ENCODE measurements around the gene SNAPC3. TPM values are rescaled to one million over a fixed set of nuclear protein-coding genes. Genes with fewer than 3 reads are reported as not detected.
A peak's percentile ranks its signal among the peaks of the same experiment; 100 is the strongest.

Gene SNAPC3
- total and polyA plus RNA-seq, 2 donors (not counting 3 experiments of a cell fraction or from before 2014, with no cell fraction given) = 15.2 to 32.6 TPM

DNA sequence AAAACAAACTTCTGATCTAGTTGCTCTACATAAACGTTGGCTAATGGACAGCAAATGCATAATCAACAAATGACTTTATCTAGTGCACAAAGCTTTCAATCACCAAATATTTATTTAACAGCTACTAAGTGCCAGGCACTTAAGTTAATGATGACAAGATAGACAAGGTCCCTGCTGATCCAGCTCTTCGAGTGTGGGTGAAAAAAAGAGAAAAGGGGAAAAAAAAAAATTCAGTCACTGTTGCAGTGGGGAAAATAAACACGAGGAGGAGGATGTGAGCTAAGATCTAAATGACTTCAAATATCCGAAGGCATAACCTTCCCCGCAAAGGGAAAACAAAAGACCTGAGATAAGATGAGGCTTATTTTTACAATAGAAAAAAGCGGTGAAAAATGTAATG lies 78.5 kb downstream of the SNAPC3 start:
- Histone ChIP-seq H3K4me1 (ENCODE audit: control insufficient read depth, extremely low read depth, insufficient read depth, low read length) (peaks cover 7% of the 10 kb centered on the region), H3K36me3 (ENCODE audit: control insufficient read depth in 2 of 2, extremely low read depth in 1 of 2, insufficient read depth in 2 of 2, low read length in 2 of 2) (peaks cover 2 to 8% of the 10 kb centered on the region in 2 experiments), H3K79me2 (ENCODE audit: control insufficient read depth, insufficient read depth, low read length) (peaks cover 30% of the 10 kb centered on the region), H3K9me3 (replicated peaks; ENCODE audit: control insufficient read depth, insufficient read depth, low read length) (no peaks in the 10 kb centered on the region), H3K27me3 (ENCODE audit: control insufficient read depth in 2 of 2, insufficient read depth in 2 of 2, low read length in 2 of 2) (no peaks in the 10 kb centered on the region), H3K9ac (replicated peaks; ENCODE audit: extremely low read depth, insufficient read depth, low read length) (no peak overlapping the region), H4K20me1 (replicated peaks; ENCODE audit: control insufficient read depth, extremely low read depth, insufficient read depth, low read length) (no peaks in the 10 kb centered on the region), H2AFZ (ENCODE audit: low read depth, low read length) (no peak overlapping the region), H3K4me2 (ENCODE audit: insufficient read depth, low read length) (peak overlapping the region; percentile 8), H3K4me3 (replicated peaks in 1 of 3; ENCODE audit: insufficient read depth in 1 of 3, low read depth in 1 of 3, low read length in 3 of 3) (no peak overlapping the region), H3K9me1 (replicated peaks; ENCODE audit: control insufficient read depth, extremely low read depth, insufficient read depth, low read length) (no peaks in the 10 kb centered on the region), H3K27ac (ENCODE audit: insufficient read depth, low read depth, low read length) (no peak overlapping the region)
- DNase-seq (ENCODE audit: low read depth, low spot score) (peak; percentile 72), FAIRE-seq (no peak)
- intact Hi-C loops (cut with micrococcal nuclease) (loop anchor here (1.0 to 2.0 kb wide), 3 partner anchors 10 to 142 kb away; no protein-coding TSS in a partner anchor), dilution Hi-C loops (cut with MboI; ENCODE audit: extremely low pct_ligation_motif_present, low sequenced_read_pairs) (no loop called here)
- ChIA-PET POLR2A (no interaction called here), CTCF (interaction anchor here (0.7 to 2.7 kb wide), 21 partner anchors 9 to 223 kb away, joined by 3 to 28 read pairs (median 4); partner anchors contain the start of genes CCDC171 and PSIP1)
- BruUV-seq (replicated peaks) = no TSS peak
- TF ChIP-seq JUN (IDR thresholded peaks at IDR 0.05; ENCODE audit: borderline replicate concordance, insufficient read depth, insufficient read length, low read depth) = no peak
- TF ChIP-seq MAX (IDR thresholded peaks at IDR 0.05; ENCODE audit: insufficient read depth, insufficient read length) = no peak
- TF ChIP-seq GATA2 (IDR thresholded peaks at IDR 0.05; ENCODE audit: insufficient read depth, insufficient read length, low read depth, low read length) = peak; percentile 25

- no peak overlapping the region for H2AFZ ChIP-seq (ENCODE audit: low read depth, low read length)
- no peak overlapping the region for H3K27ac ChIP-seq (ENCODE audit: insufficient read depth, low read depth, low read length)
- no peaks in the 10 kb centered on the region for H4K20me1 ChIP-seq (replicated peaks; ENCODE audit: control insufficient read depth, extremely low read depth, insufficient read depth, low read length)
- ChIA-PET CTCF (interaction anchor here (1.0 to 2.7 kb wide), 18 partner anchors 8 to 224 kb away, joined by 3 to 28 read pairs (median 4); partner anchors contain the start of genes CCDC171 and PSIP1), POLR2A (no interaction called here)
- TF ChIP-seq MYC (IDR thresholded peaks at IDR 0.05; ENCODE audit: low read depth, low read length) (no peak), EZH2 (IDR thresholded peaks at IDR 0.05; ENCODE audit: borderline replicate concordance, low read depth, low read length, severe bottlenecking) (no peak), JUN (IDR thresholded peaks at IDR 0.05; ENCODE audit: borderline replicate concordance, insufficient read depth, insufficient read length, low read depth) (no peak)
- peaks cover 2 to 14% of the 10 kb centered on the region in 2 experiments for H3K36me3 ChIP-seq (ENCODE audit: control insufficient read depth in 2 of 2, extremely low read depth in 1 of 2, insufficient read depth in 2 of 2, low read length in 2 of 2)
- H3K4me2 ChIP-seq (ENCODE audit: insufficient read depth, low read length) = no peak overlapping the region
- H3K9me1 ChIP-seq (replicated peaks; ENCODE audit: control insufficient read depth, extremely low read depth, insufficient read depth, low read length) = no peaks in the 10 kb centered on the region
- no peaks in the 10 kb centered on the region for H3K27me3 ChIP-seq (ENCODE audit: control insufficient read depth in 2 of 2, insufficient read depth in 2 of 2, low read length in 2 of 2)
- no peak overlapping the region for H3K9ac ChIP-seq (replicated peaks; ENCODE audit: extremely low read depth, insufficient read depth, low read length)
- FAIRE-seq (no peak), DNase-seq (ENCODE audit: low read depth, low spot score) (no peak)
- intact Hi-C loops (cut with micrococcal nuclease) = loop anchor here (1.0 to 2.0 kb wide), 3 partner anchors 9 to 141 kb away; no protein-coding TSS in a partner anchor
- no peak overlapping the region for H3K4me3 ChIP-seq (replicated peaks in 1 of 3; ENCODE audit: insufficient read depth in 1 of 3, low read depth in 1 of 3, low read length in 3 of 3)
- no TSS peak for BruUV-seq (replicated peaks)
- no peaks in the 10 kb centered on the region for H3K9me3 ChIP-seq (replicated peaks; ENCODE audit: control insufficient read depth, insufficient read depth, low read length)
- peaks cover 28% of the 10 kb centered on the region for H3K79me2 ChIP-seq (ENCODE audit: control insufficient read depth, insufficient read depth, low read length)
- peaks cover 7% of the 10 kb centered on the region for H3K4me1 ChIP-seq (ENCODE audit: control insufficient read depth, extremely low read depth, insufficient read depth, low read length)
- dilution Hi-C loops (cut with MboI; ENCODE audit: extremely low pct_ligation_motif_present, low sequenced_read_pairs) = no loop called here
Measured at GRCh38 chr9:15501803-15502202, 79.1 kb downstream of the SNAPC3 start.
